Fibroblast of lung (primary cell): ENCODE results near the gene STRBP. TPM values are rescaled to one million over a fixed set of nuclear protein-coding genes. Genes with fewer than 3 reads are reported as not detected.

Experiments
- DNase-seq, 2 donors: peaks; one replicate each; pipeline versions ENCODE4 v3.0.0 to v3.0.0-alpha.2; 2010; ENCODE audit warnings: low read depth in 2 of 2
- H2AFZ ChIP-seq: 2 replicates; pipeline ENCODE4 v1.5.1; 2012; ENCODE audit warnings: low read length, control low read depth, inconsistent platforms
- H3K27ac ChIP-seq: 2 replicates; pipeline ENCODE4 v1.5.1; 2011; ENCODE audit warnings: low read length, control low read depth; ENCODE audit not compliant: insufficient read depth
- H3K27me3 ChIP-seq: 2 replicates; pipeline ENCODE4 v1.5.1; 2011; ENCODE audit warnings: mild to moderate bottlenecking, low read length; ENCODE audit not compliant: control insufficient read depth, insufficient read depth
- H3K36me3 ChIP-seq: 2 replicates; pipeline ENCODE4 v1.5.1; 2011; ENCODE audit warnings: low read length; ENCODE audit not compliant: control insufficient read depth, insufficient read depth
- H3K4me1 ChIP-seq: 2 replicates; pipeline ENCODE4 v1.5.1; 2011; ENCODE audit warnings: low read length; ENCODE audit not compliant: control insufficient read depth, insufficient read depth; ENCODE audit errors: extremely low read depth
- H3K4me2 ChIP-seq: 2 replicates; pipeline ENCODE4 v1.5.1; 2011; ENCODE audit warnings: low read length, control low read depth; ENCODE audit not compliant: insufficient read depth; ENCODE audit errors: extremely low read depth
- H3K4me3 ChIP-seq, 4 experiments: fragments of 200-600 bp in 1 of 4; sonication (generic) in 1 of 4; replicated peaks in 1 of 4; 2 replicates each; pipeline ENCODE4 v1.5.1; 2011 to 2016; ENCODE audit warnings: low read length in 4 of 4, low read depth in 3 of 4, mild to moderate bottlenecking in 3 of 4, control low read depth in 2 of 4, inconsistent platforms in 1 of 4, mixed read lengths in 1 of 4; ENCODE audit not compliant: insufficient read depth in 1 of 4; ENCODE audit errors: control extremely low read depth in 1 of 4
- H3K79me2 ChIP-seq: 2 replicates; pipeline ENCODE4 v1.5.1; 2012; ENCODE audit warnings: mild to moderate bottlenecking, low read length, inconsistent platforms; ENCODE audit not compliant: control insufficient read depth, insufficient read depth
- H3K9ac ChIP-seq: 2 replicates; pipeline ENCODE4 v1.5.1; 2011; ENCODE audit warnings: mild to moderate bottlenecking, low read length, control low read depth; ENCODE audit not compliant: insufficient read depth
- H3K9me3 ChIP-seq: 2 replicates; pipeline ENCODE4 v1.5.1; 2012; ENCODE audit warnings: low read depth, low read length; ENCODE audit not compliant: control insufficient read depth, insufficient read depth
- H4K20me1 ChIP-seq: 2 replicates; pipeline ENCODE4 v1.5.1; 2011; ENCODE audit warnings: low read length; ENCODE audit not compliant: control insufficient read depth, insufficient read depth; ENCODE audit errors: extremely low read depth
- EZH2 ChIP-seq: IDR thresholded peaks from 2 replicates; pipeline ENCODE4 v1.5.1; 2012; ENCODE audit warnings: low read length, control low read depth, mild to moderate bottlenecking; ENCODE audit errors: missing control alignments
- polyA plus RNA-seq, 2 donors: library from polyadenylated mRNA; depleted of rRNA in 1 of 2; stranded (reverse) in 1 of 2; unstranded in 1 of 2; fragments of >200 nt; gene quantifications; 2 replicates each; pipeline ENCODE4 v1.2.1, GENCODE V29; 2011 to 2012; ENCODE audit warnings: missing spikeins in 1 of 2
- total RNA-seq: library from RNA; depleted of rRNA; stranded (reverse); fragments of >200 nt; gene quantifications from 2 replicates; pipeline ENCODE4 v1.2.1, GENCODE V29; 2014
- TF ChIP-seq, protein P1 (sequence below), 2 donors: IDR thresholded peaks in 1 of 2; conservative IDR thresholded peaks in 1 of 2; 1 replicate in 1 of 2; 2 replicates in 1 of 2; pipeline ENCODE4 v1.5.1; 2011 to 2012; ENCODE audit warnings: low read length in 2 of 2, control low read depth in 1 of 2, inconsistent platforms in 1 of 2, low read depth in 1 of 2, mild to moderate bottlenecking in 1 of 2

STRBP gene
- total and polyA plus RNA-seq, 2 donors (not counting 1 experiment from before 2014, with no cell fraction given), result 3.3 to 5.9 TPM

DNA sequence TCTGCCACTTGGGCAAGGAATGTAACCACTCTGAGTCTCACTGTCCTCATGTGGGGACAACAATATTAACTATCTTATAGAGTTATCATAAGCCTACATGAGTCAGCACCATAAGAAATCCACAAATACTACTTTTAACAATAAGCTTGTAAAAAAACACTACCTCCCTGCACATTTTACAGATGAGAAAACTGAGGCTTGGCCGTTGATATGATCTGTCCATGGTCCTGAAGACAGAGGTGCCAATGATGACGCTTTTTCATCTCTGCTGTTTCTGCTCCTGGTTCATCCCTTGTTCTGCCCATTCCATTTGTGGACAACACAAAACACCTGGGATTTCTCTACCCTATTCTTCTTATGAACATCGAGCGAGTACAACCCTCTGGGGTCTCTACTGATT, 23.4 kb upstream of the STRBP start:
- Histone ChIP-seq H3K4me1 (no peaks in the 10 kb centered on the region), H2AFZ (no peak overlapping the region), H3K9ac (no peak overlapping the region), H3K4me2 (no peak overlapping the region), H3K27me3 (no peaks in the 10 kb centered on the region), H4K20me1 (no peaks in the 10 kb centered on the region), H3K36me3 (no peaks in the 10 kb centered on the region), H3K4me3 (no peak overlapping the region), H3K79me2 (no peaks in the 10 kb centered on the region), H3K9me3 (no peaks in the 10 kb centered on the region), H3K27ac (no peak overlapping the region)
- TF ChIP-seq, protein P1, sequence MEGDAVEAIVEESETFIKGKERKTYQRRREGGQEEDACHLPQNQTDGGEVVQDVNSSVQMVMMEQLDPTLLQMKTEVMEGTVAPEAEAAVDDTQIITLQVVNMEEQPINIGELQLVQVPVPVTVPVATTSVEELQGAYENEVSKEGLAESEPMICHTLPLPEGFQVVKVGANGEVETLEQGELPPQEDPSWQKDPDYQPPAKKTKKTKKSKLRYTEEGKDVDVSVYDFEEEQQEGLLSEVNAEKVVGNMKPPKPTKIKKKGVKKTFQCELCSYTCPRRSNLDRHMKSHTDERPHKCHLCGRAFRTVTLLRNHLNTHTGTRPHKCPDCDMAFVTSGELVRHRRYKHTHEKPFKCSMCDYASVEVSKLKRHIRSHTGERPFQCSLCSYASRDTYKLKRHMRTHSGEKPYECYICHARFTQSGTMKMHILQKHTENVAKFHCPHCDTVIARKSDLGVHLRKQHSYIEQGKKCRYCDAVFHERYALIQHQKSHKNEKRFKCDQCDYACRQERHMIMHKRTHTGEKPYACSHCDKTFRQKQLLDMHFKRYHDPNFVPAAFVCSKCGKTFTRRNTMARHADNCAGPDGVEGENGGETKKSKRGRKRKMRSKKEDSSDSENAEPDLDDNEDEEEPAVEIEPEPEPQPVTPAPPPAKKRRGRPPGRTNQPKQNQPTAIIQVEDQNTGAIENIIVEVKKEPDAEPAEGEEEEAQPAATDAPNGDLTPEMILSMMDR (conservative IDR thresholded peaks at IDR 0.05 in 1 of 2, IDR thresholded peaks at IDR 0.05 in 1 of 2; ENCODE audit: low read depth in 1 of 2, low read length in 2 of 2), result no peak
- no peak for TF ChIP-seq EZH2
- no peak for DNase-seq

DNA sequence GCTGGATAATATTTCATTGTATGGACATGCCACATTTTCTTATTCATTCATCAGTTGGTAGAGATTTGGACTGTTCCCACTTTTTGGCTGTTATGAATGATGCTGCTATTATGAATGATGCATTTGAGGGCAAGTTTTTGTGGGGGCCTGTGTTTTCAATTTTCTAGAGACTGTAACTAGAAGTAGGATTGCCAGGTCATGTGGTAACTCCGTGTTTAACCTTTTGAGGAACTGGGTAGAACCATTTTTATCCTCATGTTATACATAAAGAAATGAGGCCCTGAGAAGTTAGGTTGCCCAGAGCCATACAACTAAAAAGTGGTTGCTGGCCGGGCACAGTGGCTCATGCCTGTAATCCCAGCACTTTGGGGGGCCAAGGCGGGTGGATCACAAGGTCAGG, 22.4 kb upstream of the STRBP start:
- Histone ChIP-seq H3K9me3 (no peaks in the 10 kb centered on the region), H3K79me2 (no peaks in the 10 kb centered on the region)
- TF ChIP-seq, protein P1 (conservative IDR thresholded peaks at IDR 0.05 in 1 of 2, IDR thresholded peaks at IDR 0.05 in 1 of 2; ENCODE audit: low read depth in 1 of 2, low read length in 2 of 2), result no peak
- TF ChIP-seq EZH2, result no peak

DNA sequence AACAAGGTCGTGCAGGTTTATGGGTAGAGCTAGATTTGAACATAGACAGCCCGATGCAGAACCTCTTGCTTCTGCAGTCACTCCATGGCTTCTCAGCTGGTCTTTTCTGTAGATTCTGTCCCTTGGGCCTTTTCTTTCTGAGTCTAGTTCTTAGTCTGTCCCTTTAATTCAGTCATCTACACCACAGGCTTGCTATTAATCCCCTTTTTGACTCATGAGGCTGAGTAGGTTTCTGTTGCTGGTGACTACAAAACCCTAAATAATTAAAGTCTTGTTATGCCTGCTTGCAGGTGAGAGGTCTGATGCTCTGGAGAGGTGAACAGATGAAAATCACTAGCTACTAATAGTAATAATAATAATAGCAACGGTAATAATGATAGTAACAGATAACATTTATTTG, 19.3 kb upstream of the STRBP start:
- H3K79me2 ChIP-seq, result no peaks in the 10 kb centered on the region
- H3K27ac ChIP-seq, result no peak overlapping the region
- no peaks in the 10 kb centered on the region for H3K36me3 ChIP-seq
- H3K9ac ChIP-seq, result no peak overlapping the region
- no peak overlapping the region for H3K4me3 ChIP-seq
- no peak overlapping the region for H3K4me2 ChIP-seq
- no peaks in the 10 kb centered on the region for H3K4me1 ChIP-seq
- H4K20me1 ChIP-seq, result no peaks in the 10 kb centered on the region
- H3K27me3 ChIP-seq, result no peaks in the 10 kb centered on the region
- DNase-seq, result no peak
- no peak overlapping the region for H2AFZ ChIP-seq
- TF ChIP-seq, protein P1 (conservative IDR thresholded peaks at IDR 0.05 in 1 of 2, IDR thresholded peaks at IDR 0.05 in 1 of 2; ENCODE audit: low read depth in 1 of 2, low read length in 2 of 2), result no peak
- no peak for TF ChIP-seq EZH2
- H3K9me3 ChIP-seq, result no peaks in the 10 kb centered on the region

More for the DNA sequence above, 22.4 kb upstream of the STRBP start:
- H3K4me1 ChIP-seq, result no peaks in the 10 kb centered on the region
- H4K20me1 ChIP-seq, result no peaks in the 10 kb centered on the region
- H3K36me3 ChIP-seq, result no peaks in the 10 kb centered on the region
- H2AFZ ChIP-seq, result no peak overlapping the region
- no peak for DNase-seq
- no peak overlapping the region for H3K27ac ChIP-seq
- H3K4me2 ChIP-seq, result no peak overlapping the region
- no peak overlapping the region for H3K9ac ChIP-seq
- no peak overlapping the region for H3K4me3 ChIP-seq
- no peaks in the 10 kb centered on the region for H3K27me3 ChIP-seq
